K562 (cell line): ENCODE measurements around the gene CNDP2. TPM values are rescaled to one million over a fixed set of nuclear protein-coding genes. Genes with fewer than 3 reads are reported as not detected.

ENCODE experiments used
- ATAC-seq: fragments of 200-7000 bp; cut with Tn5 transposase; 3 replicates; pipeline ENCODE4 v1.9.1; 2020; ENCODE audit warnings: moderate library complexity
- BruUV-seq: library from RNA; stranded (reverse); fragments of 400-500 nt; replicated peaks from 2 replicates; lab custom pipeline; 2021; lab: Mats Ljungman, UMichigan
- CTCF ChIA-PET: fragments of 300-600 bp; formaldehyde crosslinking; extraction: SDS; loops from one replicate; lab custom pipeline; 2021; ENCODE audit warnings: low intra/inter-chr PET ratio; lab: Yijun Ruan, JAX
- POLR2A ChIA-PET: fragments of 300-600, 350-650 bp; sonication (Branson Sonifier 250); formaldehyde crosslinking; extraction: SDS; loops from one replicate; lab custom pipeline; 2021; ENCODE audit warnings: antibody characterized with exemption, inconsistent platforms; lab: Yijun Ruan, JAX
- DNase-seq, 4 experiments: peaks; one replicate each; pipeline versions ENCODE4 v3.0.0 to v3.0.0-alpha.2; 2011 to 2018; ENCODE audit warnings: low spot score in 3 of 4, mixed read lengths in 3 of 4; ENCODE audit errors: extremely low read depth in 1 of 4
- FAIRE-seq: peaks from 2 replicates; lab custom pipeline; 2011; peaks lifted over from hg19 to GRCh38; lab: Jason Lieb, UNC
- H2AFZ ChIP-seq: 2 replicates; pipeline ENCODE4 v1.6.0; 2011; ENCODE audit warnings: low read depth, low read length, control low read depth, inconsistent platforms
- H3K27ac ChIP-seq: fragments of 200-600 bp; 3 replicates; pipeline ENCODE4 v1.8.0; 2011; ENCODE audit warnings: low read depth, mild to moderate bottlenecking, control low read depth, inconsistent platforms, low read length, moderate library complexity, mixed read lengths; ENCODE audit errors: extremely low read depth
- H3K27me3 ChIP-seq, 2 experiments: fragments of 300-600 bp in 1 of 2; 2 replicates in 1 of 2; 3 replicates in 1 of 2; pipeline versions ENCODE4 v1.6.0 to v1.8.0; 2011; ENCODE audit warnings: inconsistent platforms in 2 of 2, low read length in 2 of 2, mild to moderate bottlenecking in 1 of 2, mixed read lengths in 1 of 2, moderate library complexity in 1 of 2; ENCODE audit not compliant: control insufficient read depth in 2 of 2, insufficient read depth in 2 of 2
- H3K36me3 ChIP-seq: fragments of 300-600 bp; 3 replicates; pipeline ENCODE4 v1.8.0; 2011; ENCODE audit warnings: mild to moderate bottlenecking, low read length, inconsistent platforms; ENCODE audit not compliant: control insufficient read depth, insufficient read depth
- H3K4me1 ChIP-seq, 2 experiments: fragments of 200-600 bp in 1 of 2; replicated peaks in 1 of 2; 2 replicates in 1 of 2; 3 replicates in 1 of 2; pipeline versions ENCODE4 v1.5.1 to v1.8.0; 2011; ENCODE audit warnings: inconsistent platforms in 2 of 2, low read length in 2 of 2, mild to moderate bottlenecking in 1 of 2, mixed read lengths in 1 of 2, moderate library complexity in 1 of 2; ENCODE audit not compliant: control insufficient read depth in 2 of 2, insufficient read depth in 2 of 2
- H3K4me2 ChIP-seq: 2 replicates; pipeline ENCODE4 v1.6.1; 2011; ENCODE audit warnings: low read length, control low read depth, inconsistent platforms, mixed read lengths; ENCODE audit not compliant: insufficient read depth
- H3K4me3 ChIP-seq: fragments of 200-600 bp; sonication (generic), shearing (Covaris generic); 2 replicates; pipeline ENCODE4 v1.5.1; 2016; ENCODE audit warnings: control low read depth, inconsistent platforms
- H3K79me2 ChIP-seq: fragments of 200-600 bp; 3 replicates; pipeline ENCODE4 v1.8.0; 2011; ENCODE audit warnings: low read length, inconsistent platforms; ENCODE audit not compliant: control insufficient read depth, insufficient read depth
- H3K9ac ChIP-seq, 2 experiments: 2 replicates each; pipeline versions ENCODE4 v1.6.0 to v1.6.1; 2011; ENCODE audit warnings: low read depth in 2 of 2, low read length in 2 of 2, control low read depth in 1 of 2, inconsistent platforms in 1 of 2, mild to moderate bottlenecking in 1 of 2, mixed read lengths in 1 of 2; ENCODE audit not compliant: insufficient read depth in 1 of 2
- H3K9me1 ChIP-seq: one replicate; pipeline ENCODE4 v1.6.0; 2011; ENCODE audit warnings: inconsistent platforms, mild to moderate bottlenecking, low read length, moderate library complexity; ENCODE audit not compliant: control insufficient read depth, insufficient read depth
- H3K9me3 ChIP-seq: replicated peaks from 2 replicates; pipeline ENCODE4 v1.5.1; 2011; ENCODE audit warnings: low read depth, low read length, inconsistent platforms; ENCODE audit not compliant: control insufficient read depth, insufficient read depth
- H4K20me1 ChIP-seq: replicated peaks from 2 replicates; pipeline ENCODE4 v1.6.1; 2011; ENCODE audit warnings: low read length, inconsistent platforms, mixed read lengths; ENCODE audit not compliant: control insufficient read depth, insufficient read depth
- PCBP2 ChIP-seq: fragments of 200-400 bp; formaldehyde crosslinking; IDR thresholded peaks from 2 replicates; pipeline ENCODE4 v1.6.1; 2018; ENCODE audit warnings: low read length, low read depth, mild to moderate bottlenecking, moderate library complexity; ENCODE audit not compliant: poor library complexity, severe bottlenecking
- SRF ChIP-seq, 2 experiments: fragments of 250-450, 450-650 bp in 1 of 2; sonication (Bioruptor Pico) in 1 of 2; sonication (generic) in 1 of 2; formaldehyde crosslinking; IDR thresholded peaks; 2 replicates each; pipeline versions ENCODE4 v1.5.0 to v1.5.1; 2020 to 2022; ENCODE audit warnings: mild to moderate bottlenecking in 1 of 2, missing genetic modification reagents in 1 of 2
- XRCC3 ChIP-seq: fragments of 450-650 bp; IDR thresholded peaks from 2 replicates; pipeline ENCODE4 v1.6.1; 2017; ENCODE audit warnings: mild to moderate bottlenecking, moderate library complexity
- ZBED1 ChIP-seq: IDR thresholded peaks from 2 replicates; pipeline ENCODE4 v1.6.1; 2014
- ZNF77 ChIP-seq: fragments of 250-450 bp; sonication (Bioruptor Pico); IDR thresholded peaks from 2 replicates; pipeline ENCODE4 v1.5.0; 2020
- WGBS: fragments of 100-300 bp; shearing (Covaris generic); methylation state at CpG from one replicate; pipeline ENCODE4 v1.1.6; 2016; ENCODE audit warnings: low coverage, mixed read lengths; ENCODE audit not compliant: insufficient coverage; ENCODE audit errors: missing lambda C conversion rate; 5-methylcytosine and 5-hydroxymethylcytosine counted together
- in situ Hi-C: fragments of 300-500 bp; cut with MboI; formaldehyde crosslinking; loops from 4 replicates; pipeline ENCODE4 v1.15.0; 2018; ENCODE audit warnings: inconsistent platforms, mixed read lengths
- intact Hi-C: fragments of 100-400 bp; cut with micrococcal nuclease; formaldehyde crosslinking; loops from 2 replicates; pipeline ENCODE4 v1.14.2; 2022
- polyA plus RNA-seq, 8 experiments: library from polyadenylated mRNA; depleted of rRNA in 4 of 8; stranded (reverse) in 5 of 8; unstranded in 3 of 8; fragments of >200 nt; fragmentation: Nextera tagmentation in 2 of 8; fragmentation: Illumina TruSeq in 1 of 8; extraction: Ambion mirVana in 2 of 8; extraction: Trizol in 1 of 8; gene quantifications; 2 replicates each; pipeline versions ENCODE4 v1.2.1 to v1.2.3, GENCODE V29; 2011 to 2014; ENCODE audit warnings: inconsistent platforms in 1 of 8, missing spikeins in 1 of 8
- total RNA-seq, 7 experiments: library from RNA; depleted of rRNA in 6 of 7; stranded (reverse); fragments of >200 nt in 6 of 7; fragmentation: Illumina TruSeq in 2 of 7; extraction: Trizol in 2 of 7; gene quantifications; 2 replicates each; pipeline versions ENCODE4 v1.2.1 to v1.2.3, GENCODE V29; 2011 to 2021; ENCODE audit warnings: low replicate concordance in 1 of 7
- TF ChIP-seq, protein P1 (sequence below): sonication (generic); formaldehyde crosslinking; IDR thresholded peaks from 2 replicates; pipeline ENCODE4 v1.8.0; 2022; ENCODE audit warnings: missing genetic modification reagents, mild to moderate bottlenecking, borderline replicate concordance

The CNDP2 gene
- total and polyA plus RNA-seq, 9 of the 15 experiments (the other 6 are each of a cell fraction or from before 2014, with no cell fraction given), result 34.1 to 128 (median 53.8) TPM

GRCh38 chr18:74534981-74535649 is 39.0 kb downstream of the CNDP2 start:
- 2% methylated on average over 8 of the region's 9 CpGs for WGBS
- H3K4me3 ChIP-seq, result no peak overlapping the region
- ATAC-seq, result no peak
- no peak for DNase-seq
- intact Hi-C loops (no loop called here), in situ Hi-C loops (no loop called here)
- H3K9me1 ChIP-seq, result no peaks in the 10 kb centered on the region
- H2AFZ ChIP-seq, result no peak overlapping the region
- H3K4me1 ChIP-seq, result peaks cover 0 to 4% of the 10 kb centered on the region in 2 experiments; a peak in 2 of 5 replicates
- no peak overlapping the region for H3K4me2 ChIP-seq
- FAIRE-seq, result no peak
- H3K9me3 ChIP-seq, result no peaks in the 10 kb centered on the region
- H3K36me3 ChIP-seq, result no peaks in the 10 kb centered on the region
- no peaks in the 10 kb centered on the region for H3K79me2 ChIP-seq
- H3K9ac ChIP-seq, result no peak overlapping the region
- no peak overlapping the region for H3K27ac ChIP-seq
- ChIA-PET CTCF (no interaction called here), POLR2A (interaction anchor here (0.7 kb wide), 1 partner anchor 1949 kb away, joined by 3 read pairs; no protein-coding TSS in a partner anchor)
- peaks cover 16 to 56% of the 10 kb centered on the region in 2 experiments; a peak in 4 of 5 replicates for H3K27me3 ChIP-seq
- no peak for TF ChIP-seq XRCC3
- no peak for TF ChIP-seq ZBED1
- no peak for TF ChIP-seq PCBP2
- TF ChIP-seq, protein P1, sequence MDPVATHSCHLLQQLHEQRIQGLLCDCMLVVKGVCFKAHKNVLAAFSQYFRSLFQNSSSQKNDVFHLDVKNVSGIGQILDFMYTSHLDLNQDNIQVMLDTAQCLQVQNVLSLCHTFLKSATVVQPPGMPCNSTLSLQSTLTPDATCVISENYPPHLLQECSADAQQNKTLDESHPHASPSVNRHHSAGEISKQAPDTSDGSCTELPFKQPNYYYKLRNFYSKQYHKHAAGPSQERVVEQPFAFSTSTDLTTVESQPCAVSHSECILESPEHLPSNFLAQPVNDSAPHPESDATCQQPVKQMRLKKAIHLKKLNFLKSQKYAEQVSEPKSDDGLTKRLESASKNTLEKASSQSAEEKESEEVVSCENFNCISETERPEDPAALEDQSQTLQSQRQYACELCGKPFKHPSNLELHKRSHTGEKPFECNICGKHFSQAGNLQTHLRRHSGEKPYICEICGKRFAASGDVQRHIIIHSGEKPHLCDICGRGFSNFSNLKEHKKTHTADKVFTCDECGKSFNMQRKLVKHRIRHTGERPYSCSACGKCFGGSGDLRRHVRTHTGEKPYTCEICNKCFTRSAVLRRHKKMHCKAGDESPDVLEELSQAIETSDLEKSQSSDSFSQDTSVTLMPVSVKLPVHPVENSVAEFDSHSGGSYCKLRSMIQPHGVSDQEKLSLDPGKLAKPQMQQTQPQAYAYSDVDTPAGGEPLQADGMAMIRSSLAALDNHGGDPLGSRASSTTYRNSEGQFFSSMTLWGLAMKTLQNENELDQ (CRISPR knock-in tag), result no peak
- no peak for TF ChIP-seq SRF (CRISPR knock-in tag; IDR thresholded peaks at IDR 0.05)
- TF ChIP-seq ZNF77 (CRISPR knock-in tag), result no peak
- H4K20me1 ChIP-seq, result no peaks in the 10 kb centered on the region
- no TSS peak for BruUV-seq
